Keratinocyte (primary cell): ENCODE results near the gene PARD3. TPM values are rescaled to one million over a fixed set of nuclear protein-coding genes. Genes with fewer than 3 reads are reported as not detected.
"Not testable (repeated sequence)": the region's sequence is repeated elsewhere in the genome, so short reads cannot be mapped to it uniquely, and the experiment has no call there.

ENCODE experiments used
- DNase-seq: peaks from one replicate; pipeline ENCODE4 v3.0.0-alpha.2; 2011; ENCODE audit warnings: low read depth, missing footprints, low spot score
- FAIRE-seq: peaks from 2 replicates; lab custom pipeline; 2011; peaks lifted over from hg19 to GRCh38; lab: Jason Lieb, UNC
- H2AFZ ChIP-seq: 2 replicates; pipeline ENCODE4 v1.6.0; 2012; ENCODE audit warnings: low read length, control low read depth, inconsistent platforms; ENCODE audit not compliant: control insufficient read depth
- H3K27ac ChIP-seq: 2 replicates; pipeline ENCODE4 v1.5.1; 2011; ENCODE audit warnings: low read length; ENCODE audit not compliant: control insufficient read depth, insufficient read depth
- H3K27me3 ChIP-seq: 3 replicates; pipeline ENCODE4 v1.6.0; 2011; ENCODE audit warnings: low read length; ENCODE audit not compliant: control insufficient read depth, insufficient read depth; ENCODE audit errors: extremely low read depth
- H3K36me3 ChIP-seq, 2 experiments: 2 replicates in 1 of 2; 3 replicates in 1 of 2; pipeline ENCODE4 v1.5.1; 2011; ENCODE audit warnings: low read length in 2 of 2, mild to moderate bottlenecking in 1 of 2; ENCODE audit not compliant: control insufficient read depth in 2 of 2, insufficient read depth in 2 of 2; ENCODE audit errors: extremely low read depth in 1 of 2
- H3K4me1 ChIP-seq: 3 replicates; pipeline ENCODE4 v1.5.1; 2011; ENCODE audit warnings: low read length; ENCODE audit not compliant: control insufficient read depth, insufficient read depth; ENCODE audit errors: extremely low read depth
- H3K4me2 ChIP-seq: 3 replicates; pipeline ENCODE4 v1.6.0; 2011; ENCODE audit warnings: low read depth, low read length; ENCODE audit not compliant: control insufficient read depth, insufficient read depth; ENCODE audit errors: extremely low read depth
- H3K4me3 ChIP-seq, 3 experiments: fragments of 200-600 bp in 1 of 3; sonication (generic) in 1 of 3; 2 replicates in 2 of 3; 3 replicates in 1 of 3; pipeline ENCODE4 v1.5.1; 2011 to 2016; ENCODE audit warnings: low read length in 3 of 3, mild to moderate bottlenecking in 3 of 3, control low read depth in 2 of 3, inconsistent platforms in 1 of 3, low read depth in 1 of 3, mixed read lengths in 1 of 3, mixed run types in 1 of 3, moderate library complexity in 1 of 3; ENCODE audit not compliant: control insufficient read depth in 2 of 3, insufficient read depth in 2 of 3; ENCODE audit errors: extremely low read depth in 1 of 3
- H3K79me2 ChIP-seq: 2 replicates; pipeline ENCODE4 v1.6.0; 2012; ENCODE audit warnings: low read length; ENCODE audit not compliant: control insufficient read depth, insufficient read depth
- H3K9ac ChIP-seq: 3 replicates; pipeline ENCODE4 v1.6.0; 2011; ENCODE audit warnings: low read length; ENCODE audit not compliant: control insufficient read depth, insufficient read depth; ENCODE audit errors: extremely low read depth
- H3K9me1 ChIP-seq: 3 replicates; pipeline ENCODE4 v1.6.0; 2011; ENCODE audit warnings: low read length; ENCODE audit not compliant: control insufficient read depth, insufficient read depth; ENCODE audit errors: extremely low read depth
- H3K9me3 ChIP-seq: 2 replicates; pipeline ENCODE4 v1.5.1; 2012; ENCODE audit warnings: low read depth, low read length; ENCODE audit not compliant: control insufficient read depth
- H4K20me1 ChIP-seq: 3 replicates; pipeline ENCODE4 v1.6.0; 2011; ENCODE audit warnings: low read length; ENCODE audit not compliant: control insufficient read depth, insufficient read depth; ENCODE audit errors: extremely low read depth
- CTCF ChIP-seq, 3 experiments: IDR thresholded peaks in 1 of 3; conservative IDR thresholded peaks in 1 of 3; optimal IDR thresholded peaks in 1 of 3; 2 replicates in 2 of 3; 3 replicates in 1 of 3; pipeline versions ENCODE3 to v1.5.1; 2011; ENCODE audit warnings: low read length in 3 of 3, mild to moderate bottlenecking in 3 of 3, moderate library complexity in 2 of 3, control low read depth in 1 of 3, inconsistent platforms in 1 of 3; ENCODE audit not compliant: insufficient read depth in 2 of 3; ENCODE audit errors: extremely low read depth in 1 of 3
- EZH2 ChIP-seq: IDR thresholded peaks from one replicate; pipeline ENCODE4 v1.6.1; 2012; ENCODE audit warnings: inconsistent platforms, mild to moderate bottlenecking, low read length, moderate library complexity
- dilution Hi-C: fragments of 300-500 bp; cut with MboI; formaldehyde crosslinking; loops from one replicate; pipeline ENCODE4 v1.7.0; 2020; ENCODE audit warnings: low sequenced_read_pairs; ENCODE audit not compliant: extremely low pct_ligation_motif_present
- polyA plus RNA-seq, 5 experiments: library from polyadenylated mRNA; depleted of rRNA in 3 of 5; stranded (reverse) in 3 of 5; stranded (forward) in 1 of 5; unstranded in 1 of 5; fragments of >200 nt; gene quantifications; 1 replicate in 1 of 5; 2 replicates in 3 of 5; 3 replicates in 1 of 5; pipeline versions ENCODE4 v1.2.1 to v1.2.3, GENCODE V29; 2011 to 2012; ENCODE audit warnings: missing spikeins in 2 of 5, low read depth in 1 of 5, low replicate concordance in 1 of 5

PARD3 gene
- polyA plus RNA-seq, 1 donor (not counting 4 experiments of a cell fraction or from before 2014, with no cell fraction given) = 46.4 TPM

DNA sequence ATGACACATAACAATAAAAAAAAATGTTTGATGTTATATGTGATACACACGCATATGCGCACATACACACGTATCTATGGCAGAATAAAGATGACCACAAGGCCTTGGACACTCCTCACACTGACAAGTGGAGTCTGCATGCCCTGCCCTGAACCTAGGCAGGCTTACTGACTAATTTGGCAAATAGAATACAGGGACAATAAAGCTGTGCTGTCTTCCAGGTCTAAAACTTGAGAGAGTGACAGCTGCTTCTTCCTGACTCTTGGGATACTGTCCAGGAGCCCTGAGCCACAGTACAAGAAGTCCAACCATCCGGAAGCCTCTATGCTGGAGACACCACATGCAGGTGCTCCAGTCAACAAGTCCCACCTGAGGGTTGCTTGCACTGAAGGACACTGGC is 20.3 kb downstream of the PARD3 start:
- Histone ChIP-seq H3K4me3 (no peak overlapping the region), H3K27ac (no peak overlapping the region), H3K9ac (no peak overlapping the region), H3K36me3 (peaks cover 0 to 1% of the 10 kb centered on the region in 2 experiments), H3K4me2 (no peak overlapping the region), H3K79me2 (peaks cover 74% of the 10 kb centered on the region), H2AFZ (no peak overlapping the region), H3K9me3 (no peaks in the 10 kb centered on the region), H3K27me3 (no peaks in the 10 kb centered on the region), H4K20me1 (no peaks in the 10 kb centered on the region), H3K9me1 (no peaks in the 10 kb centered on the region), H3K4me1 (peaks cover 20% of the 10 kb centered on the region)
- FAIRE-seq (no peak), DNase-seq (no peak)
- dilution Hi-C loops = no loop called here
- TF ChIP-seq EZH2 (no peak), CTCF (optimal IDR thresholded peaks at IDR 0.05 in 1 of 3, IDR thresholded peaks at IDR 0.05 in 1 of 3, conservative IDR thresholded peaks at IDR 0.05 in 1 of 3; ENCODE audit: extremely low read depth in 1 of 3, insufficient read depth in 2 of 3, low read length in 3 of 3) (no peak)

- Histone ChIP-seq H3K79me2 (peaks cover 74% of the 10 kb centered on the region), H3K4me1 (peaks cover 20% of the 10 kb centered on the region)
- H3K4me3 ChIP-seq, FAIRE-seq, H3K9ac ChIP-seq, H3K9me3 ChIP-seq, H3K27me3 ChIP-seq, dilution Hi-C loops, H4K20me1 ChIP-seq, DNase-seq, H3K9me1 ChIP-seq, H3K4me2 ChIP-seq, H2AFZ ChIP-seq, H3K36me3 ChIP-seq, H3K27ac ChIP-seq: not testable (repeated sequence)
Measured at GRCh38 chr10:34793581-34793980, 21.5 kb downstream of the PARD3 start.

DNA sequence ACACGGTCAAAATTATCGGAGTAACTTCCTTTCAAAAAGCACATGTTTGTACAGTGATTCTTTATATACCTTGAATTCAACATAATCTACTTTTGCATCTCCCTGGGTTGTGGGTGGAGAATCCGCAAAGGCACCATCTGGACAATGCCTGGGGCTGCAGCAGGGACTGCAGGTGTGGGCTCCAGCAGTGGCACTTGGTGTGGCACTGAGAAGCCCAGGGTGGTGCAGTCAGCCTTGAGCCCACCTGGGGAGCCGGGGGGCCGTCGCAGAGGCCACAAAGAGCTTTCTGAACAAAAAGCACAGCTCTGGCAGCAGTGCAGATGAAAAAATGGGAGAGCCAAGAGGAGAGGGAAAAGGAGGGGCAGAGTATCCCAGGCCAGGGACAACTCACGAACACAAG is 22.2 kb downstream of the PARD3 start:
- DNase-seq = no peak
- Histone ChIP-seq H3K4me1 (peaks cover 20% of the 10 kb centered on the region), H2AFZ (no peak overlapping the region), H3K9ac (peak overlapping the region; percentile 45), H4K20me1 (no peaks in the 10 kb centered on the region), H3K4me2 (peak overlapping the region; percentile 56), H3K79me2 (peaks cover 75% of the 10 kb centered on the region), H3K9me1 (no peaks in the 10 kb centered on the region), H3K9me3 (no peaks in the 10 kb centered on the region), H3K27me3 (no peaks in the 10 kb centered on the region), H3K36me3 (no peaks in the 10 kb centered on the region), H3K4me3 (no peak overlapping the region), H3K27ac (peak overlapping the region; percentile 2)
- no peak for FAIRE-seq
- no peak for TF ChIP-seq CTCF (optimal IDR thresholded peaks at IDR 0.05 in 1 of 3, IDR thresholded peaks at IDR 0.05 in 1 of 3, conservative IDR thresholded peaks at IDR 0.05 in 1 of 3; ENCODE audit: extremely low read depth in 1 of 3, insufficient read depth in 2 of 3, low read length in 3 of 3)
- no peak for TF ChIP-seq EZH2
- dilution Hi-C loops = no loop called here
